Activated CD8-positive, alpha-beta memory T cell treated with anti-CD3 and anti-CD28 coated beads, Interleukin-2, amount 50 U/mL, for 1 hour (primary cell): ENCODE measurements around the gene PRICKLE3.

ENCODE experiments used
- DNase-seq: peaks from one replicate; pipeline ENCODE4 v3.0.0-alpha.2; 2020; ENCODE audit errors: extremely low read depth

PRICKLE3 gene

GRCh38 chrX:49205443-49205842 is 19.3 kb upstream of the PRICKLE3 start:
- DNase-seq = no peak

- DNase-seq = no peak
Measured at GRCh38 chrX:49204709-49205108, 18.5 kb upstream of the PRICKLE3 start.

GRCh38 chrX:49204017-49204416 is 17.8 kb upstream of the PRICKLE3 start:
- DNase-seq = no peak

- DNase-seq = no peak
Measured at GRCh38 chrX:49203536-49203935, 17.4 kb upstream of the PRICKLE3 start.

GRCh38 chrX:49202022-49202421 is 15.8 kb upstream of the PRICKLE3 start:
- no peak for DNase-seq

GRCh38 chrX:49199906-49200771 is 14.0 kb upstream of the PRICKLE3 start, which contains the start of gene SYP:
Gene SYP, minus strand, starts transcription at chrX:49200193. Its CDS starts 7 bp downstream, at chrX:49200186.
- peak; percentile 62 for DNase-seq

- no peak for DNase-seq
Measured at GRCh38 chrX:49199315-49199595, 13.1 kb upstream of the PRICKLE3 start.

- DNase-seq = no peak
Measured at GRCh38 chrX:49198540-49199314, 12.6 kb upstream of the PRICKLE3 start.

GRCh38 chrX:49197543-49198087 is 11.4 kb upstream of the PRICKLE3 start:
- no peak for DNase-seq

- no peak for DNase-seq
Measured at GRCh38 chrX:49193542-49193964, 7.4 kb upstream of the PRICKLE3 start.

GRCh38 chrX:49192722-49193328 is 6.7 kb upstream of the PRICKLE3 start:
- no peak for DNase-seq

- no peak for DNase-seq
Measured at GRCh38 chrX:49191574-49192011, 5.4 kb upstream of the PRICKLE3 start.

GRCh38 chrX:49190821-49191573 is 4.8 kb upstream of the PRICKLE3 start:
- DNase-seq = peak; percentile 69

- no peak for DNase-seq
Measured at GRCh38 chrX:49189606-49190005, 3.4 kb upstream of the PRICKLE3 start.

- DNase-seq = no peak
Measured at GRCh38 chrX:49188468-49189076, 2.4 kb upstream of the PRICKLE3 start.

GRCh38 chrX:49187526-49187925 is 1.4 kb upstream of the PRICKLE3 start:
- DNase-seq = no peak

GRCh38 chrX:49187028-49187394 is 838 bp upstream of the PRICKLE3 start:
- DNase-seq = no peak

- DNase-seq = no peak
Measured at GRCh38 chrX:49184294-49185281, 1.6 kb downstream of the PRICKLE3 start.

GRCh38 chrX:49183701-49184281 is 2.4 kb downstream of the PRICKLE3 start:
- no peak for DNase-seq

GRCh38 chrX:49179358-49179757 is 6.8 kb downstream of the PRICKLE3 start:
- DNase-seq = no peak
